ENCODE results near the gene SMARCA4. TPM values are rescaled to one million over a fixed set of nuclear protein-coding genes. Genes with fewer than 3 reads are reported as not detected.

The SMARCA4 gene
- total and polyA plus RNA-seq, 12 donors = 46.3 to 124 (median 64.9) TPM

- no peak for DNase-seq
- Histone ChIP-seq H3K36me3 (replicated peaks in 1 of 2) (peaks cover 0 to 68% of the 10 kb centered on the region in 2 donors), H3K4me1 (replicated peaks in 1 of 2) (no peaks in the 10 kb centered on the region), H3K4me3 (no peak overlapping the region), H3K27ac (no peak overlapping the region), H3K27me3 (no peaks in the 10 kb centered on the region), H3K9me3 (replicated peaks in 1 of 3) (no peaks in the 10 kb centered on the region)
- WGBS, 4 donors = 92 to 96% (median 95%) methylated on average over 3 to 9 of the region's 9 CpGs
- TF ChIP-seq CTCF (IDR thresholded peaks at IDR 0.05) (no peak), POLR2A (IDR thresholded peaks at IDR 0.05) (no peak)
- intact Hi-C loops (cut with DNase I) = no loop called here
These were observed 49.2 kb downstream of the SMARCA4 start for GRCh38 chr19:11010041-11010440.

GRCh38 chr19:11012507-11012906 lies 51.7 kb downstream of the SMARCA4 start:
- TF ChIP-seq CTCF (IDR thresholded peaks at IDR 0.05) = no peak
- no peak for TF ChIP-seq POLR2A (IDR thresholded peaks at IDR 0.05)
- Histone ChIP-seq H3K9me3 (replicated peaks in 1 of 3) (no peaks in the 10 kb centered on the region), H3K36me3 (replicated peaks in 1 of 2) (peaks cover 0 to 87% of the 10 kb centered on the region in 2 donors), H3K4me1 (replicated peaks in 1 of 2) (no peaks in the 10 kb centered on the region), H3K27ac (no peak overlapping the region), H3K27me3 (no peaks in the 10 kb centered on the region), H3K4me3 (no peak overlapping the region)
- 84 to 87% (median 86%) methylated on average over 12 of the region's 12 CpGs for WGBS, 4 donors
- no peak for DNase-seq
- intact Hi-C loops (cut with DNase I) = no loop called here

GRCh38 chr19:11013771-11014170 lies 52.9 kb downstream of the SMARCA4 start:
- no peak for DNase-seq
- Histone ChIP-seq H3K4me3 (no peak overlapping the region), H3K27me3 (no peaks in the 10 kb centered on the region), H3K9me3 (replicated peaks in 1 of 3) (no peaks in the 10 kb centered on the region), H3K36me3 (replicated peaks in 1 of 2) (peaks cover 0 to 87% of the 10 kb centered on the region in 2 donors), H3K4me1 (replicated peaks in 1 of 2) (no peaks in the 10 kb centered on the region), H3K27ac (no peak overlapping the region)
- intact Hi-C loops (cut with DNase I) = no loop called here
- TF ChIP-seq POLR2A (IDR thresholded peaks at IDR 0.05) = no peak
- no peak for TF ChIP-seq CTCF (IDR thresholded peaks at IDR 0.05)
- WGBS, 4 donors = 85 to 97% (median 95%) methylated on average over 4 to 7 of the region's 7 CpGs

GRCh38 chr19:11014403-11014911 lies 53.6 kb downstream of the SMARCA4 start:
- intact Hi-C loops (cut with DNase I) = no loop called here
- peaks cover 0 to 90% of the 10 kb centered on the region in 2 donors for H3K36me3 ChIP-seq (replicated peaks in 1 of 2)
- TF ChIP-seq CTCF (IDR thresholded peaks at IDR 0.05) (no peak), POLR2A (IDR thresholded peaks at IDR 0.05) (no peak)
- no peaks in the 10 kb centered on the region for H3K27me3 ChIP-seq
- H3K9me3 ChIP-seq (replicated peaks in 1 of 3) = no peaks in the 10 kb centered on the region
- DNase-seq = no peak
- H3K4me3 ChIP-seq = no peak overlapping the region
- H3K4me1 ChIP-seq (replicated peaks in 1 of 2) = no peaks in the 10 kb centered on the region
- H3K27ac ChIP-seq = no peak overlapping the region
- 91 to 94% (median 91%) methylated on average over 12 of the region's 12 CpGs for WGBS, 4 donors
